ENCODE data around the gene SLC39A3. TPM values are rescaled to one million over a fixed set of nuclear protein-coding genes. Genes with fewer than 3 reads are reported as not detected.

The SLC39A3 gene
- total RNA-seq, 2 experiments from 2014 or later = 25.4 to 27.4 TPM

- POLR2A ChIA-PET = no interaction called here
- H3K4me1 Mint-ChIP-seq = peaks cover 4% of the 10 kb centered on the region
- no peak for DNase-seq
- peaks cover 25% of the 10 kb centered on the region for H3K36me3 Mint-ChIP-seq (ENCODE audit: low read depth)
- CTCF ChIA-PET = no interaction called here
- no peaks in the 10 kb centered on the region for H3K9me3 Mint-ChIP-seq
- no peak overlapping the region for H3K4me3 Mint-ChIP-seq
- H3K27ac Mint-ChIP-seq = no peak overlapping the region
- H3K27me3 Mint-ChIP-seq = no peaks in the 10 kb centered on the region
These were observed 23.9 kb upstream of the SLC39A3 start for GRCh38 chr19:2763687-2764086.

DNA sequence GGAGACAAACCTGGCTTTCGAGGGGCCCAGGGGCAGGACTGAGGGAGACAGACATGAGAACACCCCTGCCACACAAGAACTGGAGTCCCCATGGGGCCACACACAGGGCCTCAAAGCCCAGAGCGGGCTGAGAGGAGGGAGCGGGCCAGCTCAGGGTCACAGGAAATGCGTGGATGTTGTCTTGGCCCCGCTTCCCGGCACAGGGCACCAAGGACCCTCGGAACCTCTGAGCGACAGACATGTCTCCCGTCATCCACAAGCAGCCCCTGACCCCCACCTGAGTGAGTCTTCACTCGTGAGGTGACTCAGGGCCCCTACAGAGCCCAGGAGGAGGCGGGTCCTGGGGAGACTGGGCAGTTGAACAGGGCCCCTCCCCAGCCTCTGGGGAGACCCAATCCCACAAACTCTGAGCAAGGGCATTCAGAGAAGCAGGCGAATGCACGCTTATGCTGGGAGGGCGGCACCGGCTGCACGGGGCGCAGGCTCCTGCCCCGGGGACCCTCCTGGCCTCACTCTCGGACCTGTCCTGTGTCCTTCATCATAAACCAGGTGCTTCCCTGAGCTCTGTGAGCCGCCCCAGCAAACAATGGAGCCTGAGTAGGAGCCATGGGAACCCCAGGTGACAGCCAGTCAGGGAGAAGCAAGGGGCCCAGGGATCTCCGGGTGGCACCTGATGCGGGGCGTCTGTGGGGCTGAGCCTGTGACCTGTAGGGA lies 23.1 kb upstream of the SLC39A3 start:
- CTCF ChIA-PET = no interaction called here
- POLR2A ChIA-PET = no interaction called here
- peaks cover 30% of the 10 kb centered on the region for H3K36me3 Mint-ChIP-seq (ENCODE audit: low read depth)

DNA sequence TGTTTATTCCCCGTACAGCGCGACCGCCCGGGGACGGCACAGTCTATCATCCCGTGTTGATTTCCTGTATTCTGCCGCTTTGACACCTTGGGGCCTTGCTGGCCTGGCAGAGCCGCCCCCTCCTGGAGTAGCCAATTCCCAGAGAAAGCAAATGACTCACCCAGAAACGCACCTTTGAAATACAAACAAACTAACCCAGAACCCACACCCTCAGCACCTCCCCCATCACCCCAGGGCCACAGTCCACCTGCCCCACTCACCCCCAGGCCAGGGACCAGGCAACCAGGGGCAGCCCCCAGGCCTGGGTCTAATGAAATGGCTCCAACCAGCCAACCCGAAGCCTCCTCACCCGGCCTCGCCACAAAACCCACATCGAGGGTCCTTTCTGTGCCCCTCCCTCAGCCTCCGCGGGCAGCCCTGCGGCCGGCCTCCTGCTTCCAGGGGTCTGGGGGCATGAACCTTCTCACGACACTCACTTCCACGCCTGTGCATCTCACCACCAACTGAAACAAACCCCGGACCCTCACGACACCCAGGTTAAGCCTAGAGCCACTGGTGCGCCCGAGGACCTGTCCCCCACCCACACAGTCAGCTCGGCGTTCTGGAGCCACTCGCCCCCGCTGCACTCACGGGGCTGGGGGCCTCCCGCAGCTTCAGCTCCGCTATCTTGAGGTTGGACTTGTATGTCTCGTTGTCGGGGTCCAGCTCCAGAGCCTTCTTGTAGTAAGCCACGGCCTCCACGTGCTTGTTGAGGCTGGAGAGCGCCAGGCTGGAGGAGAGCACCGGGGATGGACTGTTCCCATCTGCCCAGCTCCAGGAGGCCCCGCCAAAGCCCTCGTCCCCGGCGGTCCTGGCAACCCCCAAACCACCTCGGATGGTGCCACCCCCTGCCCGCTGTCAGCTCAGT lies 22.3 kb upstream of the SLC39A3 start:
- H3K36me3 Mint-ChIP-seq (ENCODE audit: low read depth) = peaks cover 34% of the 10 kb centered on the region
- ChIA-PET POLR2A (no interaction called here), CTCF (no interaction called here)
- no peak overlapping the region for H3K27ac Mint-ChIP-seq
- no peak overlapping the region for H3K4me3 Mint-ChIP-seq
- H3K4me1 Mint-ChIP-seq = peaks cover 4% of the 10 kb centered on the region
- no peak for DNase-seq
- no peaks in the 10 kb centered on the region for H3K9me3 Mint-ChIP-seq
- H3K27me3 Mint-ChIP-seq = no peaks in the 10 kb centered on the region

More for the DNA sequence above, 23.1 kb upstream of the SLC39A3 start:
- Mint-ChIP-seq H3K27ac (no peak overlapping the region), H3K9me3 (no peaks in the 10 kb centered on the region), H3K27me3 (no peaks in the 10 kb centered on the region), H3K4me1 (peaks cover 4% of the 10 kb centered on the region), H3K4me3 (no peak overlapping the region)
- DNase-seq = no peak

GRCh38 chr19:2761309-2761677 lies 21.5 kb upstream of the SLC39A3 start:
- Mint-ChIP-seq H3K36me3 (ENCODE audit: low read depth) (peaks cover 32% of the 10 kb centered on the region), H3K27ac (no peak overlapping the region), H3K27me3 (no peaks in the 10 kb centered on the region), H3K9me3 (no peaks in the 10 kb centered on the region), H3K4me3 (no peak overlapping the region), H3K4me1 (peaks cover 4% of the 10 kb centered on the region)
- DNase-seq = no peak
- CTCF ChIA-PET = no interaction called here
- POLR2A ChIA-PET = no interaction called here

GRCh38 chr19:2759965-2760364 lies 20.1 kb upstream of the SLC39A3 start:
- no peak overlapping the region for H3K4me3 Mint-ChIP-seq
- peaks cover 4% of the 10 kb centered on the region for H3K4me1 Mint-ChIP-seq
- no peaks in the 10 kb centered on the region for H3K9me3 Mint-ChIP-seq
- ChIA-PET POLR2A (no interaction called here), CTCF (interaction anchor here (0.6 kb wide), 1 partner anchor 368 kb away, joined by 4 read pairs; no protein-coding TSS in a partner anchor)
- H3K27ac Mint-ChIP-seq = no peak overlapping the region
- H3K27me3 Mint-ChIP-seq = no peaks in the 10 kb centered on the region
- H3K36me3 Mint-ChIP-seq (ENCODE audit: low read depth) = peaks cover 40% of the 10 kb centered on the region
- no peak for DNase-seq

DNA sequence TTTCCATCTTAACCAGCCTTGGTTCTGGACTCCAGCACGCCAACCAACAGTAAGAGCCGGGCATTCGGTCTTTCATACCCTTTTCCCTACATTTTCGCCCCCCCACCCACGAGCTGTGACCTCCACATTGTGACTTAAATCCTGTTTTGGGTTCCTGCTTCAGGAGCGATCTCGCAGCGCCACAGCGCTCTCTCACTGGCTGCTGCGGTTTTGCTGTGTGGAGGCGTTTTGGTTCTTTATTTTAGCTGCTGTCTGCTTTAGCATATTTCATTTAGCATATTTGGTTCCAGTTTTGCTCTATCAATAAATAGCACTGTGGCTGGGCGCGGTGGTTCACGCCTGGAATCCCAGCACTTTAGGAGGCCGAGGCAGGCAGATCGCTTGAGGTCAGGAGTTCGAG lies 19.5 kb upstream of the SLC39A3 start:
- Mint-ChIP-seq H3K27me3 (no peaks in the 10 kb centered on the region), H3K4me3 (no peak overlapping the region), H3K4me1 (peaks cover 4% of the 10 kb centered on the region), H3K27ac (no peak overlapping the region), H3K9me3 (no peaks in the 10 kb centered on the region), H3K36me3 (ENCODE audit: low read depth) (peaks cover 38% of the 10 kb centered on the region)
- ChIA-PET CTCF (interaction anchor here (0.6 kb wide), 1 partner anchor 368 kb away, joined by 4 read pairs; no protein-coding TSS in a partner anchor), POLR2A (no interaction called here)
- no peak for DNase-seq

DNA sequence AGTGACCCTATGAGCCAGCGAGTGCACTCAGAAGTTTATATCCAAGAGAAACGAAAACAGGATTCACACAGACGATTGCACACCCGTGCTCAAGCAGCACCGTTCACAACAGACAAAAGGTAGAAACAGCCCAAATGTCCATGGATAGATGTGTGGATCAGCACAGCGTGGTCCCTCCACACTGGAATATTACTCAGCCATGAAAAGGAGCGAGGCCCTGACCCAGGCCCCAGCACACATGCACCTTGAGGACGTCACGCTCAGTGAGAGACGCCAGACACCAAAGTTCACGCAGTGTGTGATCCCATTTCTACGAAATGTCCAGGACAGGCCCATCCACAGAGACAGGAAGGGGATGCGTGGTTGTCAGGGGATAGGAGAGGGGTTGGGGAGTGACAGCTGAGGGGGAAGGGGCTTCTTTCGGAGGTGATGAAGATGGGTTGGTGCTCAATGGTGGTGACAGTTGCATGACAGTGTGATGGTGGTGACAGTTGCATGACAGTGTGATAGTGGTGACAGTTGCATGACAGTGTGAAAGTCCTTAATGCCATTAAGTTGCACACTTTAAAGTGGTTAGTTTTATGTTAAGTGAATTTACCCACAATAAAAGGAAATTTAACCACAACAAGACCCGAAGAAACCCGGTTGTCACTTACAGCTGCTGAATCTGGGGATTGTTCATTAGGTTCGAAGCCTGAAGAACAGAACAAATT lies 18.9 kb upstream of the SLC39A3 start:
- H3K4me1 Mint-ChIP-seq = peaks cover 4% of the 10 kb centered on the region
- H3K27me3 Mint-ChIP-seq = no peaks in the 10 kb centered on the region
- H3K9me3 Mint-ChIP-seq = no peaks in the 10 kb centered on the region
- peaks cover 38% of the 10 kb centered on the region for H3K36me3 Mint-ChIP-seq (ENCODE audit: low read depth)
- H3K27ac Mint-ChIP-seq = no peak overlapping the region
- CTCF ChIA-PET = no interaction called here
- H3K4me3 Mint-ChIP-seq = no peak overlapping the region
- DNase-seq = no peak
- POLR2A ChIA-PET = no interaction called here

- Mint-ChIP-seq H3K27ac (no peak overlapping the region), H3K9me3 (no peaks in the 10 kb centered on the region), H3K36me3 (ENCODE audit: low read depth) (peaks cover 36% of the 10 kb centered on the region), H3K4me1 (peaks cover 4% of the 10 kb centered on the region), H3K27me3 (no peaks in the 10 kb centered on the region), H3K4me3 (no peak overlapping the region)
- DNase-seq = no peak
- POLR2A ChIA-PET = no interaction called here
- CTCF ChIA-PET = no interaction called here
These were observed 17.4 kb upstream of the SLC39A3 start for GRCh38 chr19:2756921-2757881.

- no peak overlapping the region for H3K27ac Mint-ChIP-seq
- H3K4me1 Mint-ChIP-seq = peaks cover 4% of the 10 kb centered on the region
- no peaks in the 10 kb centered on the region for H3K27me3 Mint-ChIP-seq
- H3K9me3 Mint-ChIP-seq = no peaks in the 10 kb centered on the region
- H3K4me3 Mint-ChIP-seq = no peak overlapping the region
- POLR2A ChIA-PET = no interaction called here
- DNase-seq = no peak
- CTCF ChIA-PET = no interaction called here
- H3K36me3 Mint-ChIP-seq (ENCODE audit: low read depth) = peaks cover 35% of the 10 kb centered on the region
These were observed 16.7 kb upstream of the SLC39A3 start for GRCh38 chr19:2756477-2756876.

DNA sequence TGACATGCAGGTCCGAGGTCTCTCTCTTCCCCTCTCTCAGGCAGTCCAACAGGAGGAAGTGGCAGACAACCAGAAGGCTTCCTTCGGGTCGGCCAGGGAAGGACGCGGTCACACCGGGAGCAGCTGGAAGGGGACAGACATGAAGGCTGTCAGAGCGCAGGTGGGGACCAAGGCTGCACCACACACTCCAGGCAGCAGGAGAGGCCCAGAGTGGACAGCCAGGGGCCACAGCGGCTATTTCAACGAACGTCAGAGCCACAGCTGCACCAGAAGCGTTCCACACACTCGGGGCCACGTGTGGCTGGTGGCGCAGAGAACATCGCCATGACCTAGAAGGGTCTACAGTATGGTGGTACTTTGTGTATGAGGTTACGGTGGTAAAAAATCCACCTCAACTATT lies 16.0 kb upstream of the SLC39A3 start:
- H3K4me1 Mint-ChIP-seq = peaks cover 4% of the 10 kb centered on the region
- H3K36me3 Mint-ChIP-seq (ENCODE audit: low read depth) = peaks cover 33% of the 10 kb centered on the region
- H3K27ac Mint-ChIP-seq = no peak overlapping the region
- H3K9me3 Mint-ChIP-seq = no peaks in the 10 kb centered on the region
- ChIA-PET POLR2A (no interaction called here), CTCF (no interaction called here)
- H3K4me3 Mint-ChIP-seq = no peak overlapping the region
- no peak for DNase-seq
- H3K27me3 Mint-ChIP-seq = no peaks in the 10 kb centered on the region

GRCh38 chr19:2755448-2755705 lies 15.6 kb upstream of the SLC39A3 start:
- Mint-ChIP-seq H3K27me3 (no peaks in the 10 kb centered on the region), H3K9me3 (no peaks in the 10 kb centered on the region), H3K4me3 (no peak overlapping the region), H3K27ac (no peak overlapping the region), H3K36me3 (ENCODE audit: low read depth) (peaks cover 30% of the 10 kb centered on the region), H3K4me1 (peaks cover 4% of the 10 kb centered on the region)
- no peak for DNase-seq
- ChIA-PET CTCF (interaction anchor here (0.6 to 0.8 kb wide), 2 partner anchors 94 to 550 kb away, joined by 3 to 4 read pairs; no protein-coding TSS in a partner anchor), POLR2A (no interaction called here)

DNA sequence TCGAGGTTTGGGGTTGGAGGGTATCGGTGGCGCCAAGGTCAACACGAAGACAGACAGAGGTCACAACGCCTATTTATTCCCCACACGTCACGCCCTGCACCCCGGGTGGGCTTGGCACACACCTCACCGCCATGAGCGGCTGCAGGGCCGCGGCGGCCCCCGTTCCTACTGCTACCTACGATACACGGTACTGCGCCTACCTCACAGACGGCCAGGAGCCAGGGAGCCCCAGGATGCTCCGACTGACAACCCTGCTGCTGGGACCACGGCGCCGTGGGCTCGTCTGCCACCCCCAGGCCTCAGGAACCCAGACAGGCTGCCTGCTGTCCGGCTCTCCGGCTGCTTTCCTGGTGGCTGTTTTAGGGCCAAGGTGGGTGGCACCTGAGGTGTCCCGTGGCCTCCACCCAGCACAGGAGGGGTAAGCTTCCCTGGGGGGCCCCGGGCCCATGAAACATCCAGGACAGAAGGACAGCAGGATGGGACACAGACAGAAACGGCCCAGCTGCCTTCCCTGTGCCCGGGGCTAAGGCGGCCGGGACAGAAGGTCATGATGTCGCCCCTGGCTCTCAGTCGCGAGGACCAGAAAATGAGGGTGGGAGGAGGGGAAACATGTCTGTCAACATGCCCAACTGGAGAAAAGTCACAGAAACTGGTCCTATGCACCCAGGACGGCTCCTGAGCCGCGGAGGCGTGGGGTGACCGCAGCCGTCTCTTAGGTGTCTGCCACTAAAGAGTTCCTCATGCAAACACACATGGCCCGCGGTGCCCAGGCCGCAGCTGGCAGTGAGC lies 15.0 kb upstream of the SLC39A3 start:
- DNase-seq = no peak
- no peaks in the 10 kb centered on the region for H3K27me3 Mint-ChIP-seq
- peaks cover 30% of the 10 kb centered on the region for H3K36me3 Mint-ChIP-seq (ENCODE audit: low read depth)
- ChIA-PET CTCF (interaction anchor here (0.6 to 0.8 kb wide), 2 partner anchors 94 to 550 kb away, joined by 3 to 4 read pairs; no protein-coding TSS in a partner anchor), POLR2A (no interaction called here)
- H3K4me1 Mint-ChIP-seq = peaks cover 4% of the 10 kb centered on the region
- H3K27ac Mint-ChIP-seq = no peak overlapping the region
- no peaks in the 10 kb centered on the region for H3K9me3 Mint-ChIP-seq
- H3K4me3 Mint-ChIP-seq = no peak overlapping the region
